ENCODE measurements around the gene GFOD1. TPM values are rescaled to one million over a fixed set of nuclear protein-coding genes. Genes with fewer than 3 reads are reported as not detected.

GFOD1 gene
- polyA plus RNA-seq, 1 donor: 3.0 TPM

- DNase-seq (ENCODE audit: low read depth): no peak
Measured at GRCh38 chr6:13377054-13377758, 110.2 kb downstream of the GFOD1 start.

GRCh38 chr6:13375360-13375878, 112.0 kb downstream of the GFOD1 start:
- DNase-seq (ENCODE audit: low read depth): no peak

GRCh38 chr6:13373919-13374318, 113.5 kb downstream of the GFOD1 start:
- no peak for DNase-seq (ENCODE audit: low read depth)

GRCh38 chr6:13373488-13373886, 113.9 kb downstream of the GFOD1 start:
- no peak for DNase-seq (ENCODE audit: low read depth)

- DNase-seq (ENCODE audit: low read depth): no peak
Measured at GRCh38 chr6:13372688-13373487, 114.5 kb downstream of the GFOD1 start.

GRCh38 chr6:13372076-13372475, 115.3 kb downstream of the GFOD1 start:
- DNase-seq (ENCODE audit: low read depth): no peak

- no peak for DNase-seq (ENCODE audit: low read depth)
Measured at GRCh38 chr6:13371421-13372072, 115.9 kb downstream of the GFOD1 start.

GRCh38 chr6:13370623-13371022, 116.8 kb downstream of the GFOD1 start:
- no peak for DNase-seq (ENCODE audit: low read depth)

GRCh38 chr6:13369591-13369990, 117.8 kb downstream of the GFOD1 start:
- no peak for DNase-seq (ENCODE audit: low read depth)

GRCh38 chr6:13368731-13369115, 118.7 kb downstream of the GFOD1 start:
- DNase-seq (ENCODE audit: low read depth): no peak

- DNase-seq (ENCODE audit: low read depth): no peak
Measured at GRCh38 chr6:13368079-13368730, 119.2 kb downstream of the GFOD1 start.

- DNase-seq (ENCODE audit: low read depth): no peak
Measured at GRCh38 chr6:13367396-13367795, 120.0 kb downstream of the GFOD1 start.

- no peak for DNase-seq (ENCODE audit: low read depth)
Measured at GRCh38 chr6:13365320-13365719, 122.1 kb downstream of the GFOD1 start.

- no peak for DNase-seq (ENCODE audit: low read depth)
Measured at GRCh38 chr6:13364842-13365241, 122.6 kb downstream of the GFOD1 start.

GRCh38 chr6:13362412-13362811, 125.0 kb downstream of the GFOD1 start:
- DNase-seq (ENCODE audit: low read depth): no peak

- DNase-seq (ENCODE audit: low read depth): no peak
Measured at GRCh38 chr6:13360671-13361540, 126.5 kb downstream of the GFOD1 start.

GRCh38 chr6:13359287-13359686, 128.1 kb downstream of the GFOD1 start:
- no peak for DNase-seq (ENCODE audit: low read depth)

- DNase-seq (ENCODE audit: low read depth): no peak
Measured at GRCh38 chr6:13358511-13358910, 128.9 kb downstream of the GFOD1 start.

- no peak for DNase-seq (ENCODE audit: low read depth)
Measured at GRCh38 chr6:13357551-13358075, 129.8 kb downstream of the GFOD1 start.

- no peak for DNase-seq (ENCODE audit: low read depth)
Measured at GRCh38 chr6:13355999-13356785, 131.2 kb downstream of the GFOD1 start.

Measured in forelimb muscle (tissue), 1 donor.